HepG2 (cell line): ENCODE data around the gene TIMM23. TPM values are rescaled to one million over a fixed set of nuclear protein-coding genes. Genes with fewer than 3 reads are reported as not detected.

Experiments used
- ARNT2 ChIP-seq: sonication (generic); formaldehyde crosslinking; IDR thresholded peaks from 2 replicates; pipeline ENCODE4 v1.8.0; 2022; ENCODE audit warnings: mild to moderate bottlenecking, low read depth, missing genetic modification reagents, moderate library complexity
- CCDC6 ChIP-seq: sonication (generic); formaldehyde crosslinking; IDR thresholded peaks from 2 replicates; pipeline ENCODE4 v1.8.1; 2022; ENCODE audit warnings: mild to moderate bottlenecking, missing genetic modification reagents, moderate library complexity
- HOXA7 ChIP-seq: sonication (generic); formaldehyde crosslinking; IDR thresholded peaks from 2 replicates; pipeline ENCODE4 v1.8.1; 2022; ENCODE audit warnings: mild to moderate bottlenecking, missing genetic modification reagents, moderate library complexity
- ISL2 ChIP-seq: sonication (generic); formaldehyde crosslinking; IDR thresholded peaks from 2 replicates; pipeline ENCODE4 v1.5.0; 2020; ENCODE audit warnings: missing genetic modification reagents
- NR2F2 ChIP-seq: IDR thresholded peaks from 2 replicates; pipeline ENCODE4 v1.6.1; 2012; ENCODE audit warnings: low read depth, inconsistent platforms, borderline replicate concordance
- NRL ChIP-seq: sonication (generic); formaldehyde crosslinking; IDR thresholded peaks from 2 replicates; pipeline ENCODE4 v1.5.0; 2020; ENCODE audit warnings: missing genetic modification reagents, mild to moderate bottlenecking, moderate library complexity, borderline replicate concordance
- PAX8 ChIP-seq: sonication (generic); formaldehyde crosslinking; IDR thresholded peaks from 2 replicates; pipeline ENCODE4 v1.8.0; 2022; ENCODE audit warnings: mild to moderate bottlenecking, missing genetic modification reagents, borderline replicate concordance
- RORA ChIP-seq: sonication (generic); formaldehyde crosslinking; IDR thresholded peaks from 2 replicates; pipeline ENCODE4 v1.5.0; 2020; ENCODE audit warnings: mild to moderate bottlenecking, missing genetic modification reagents, moderate library complexity
- SALL1 ChIP-seq: sonication (generic); formaldehyde crosslinking; IDR thresholded peaks from 2 replicates; pipeline ENCODE4 v1.8.0; 2022; ENCODE audit warnings: mild to moderate bottlenecking, missing genetic modification reagents
- SMARCC2 ChIP-seq: fragments of 450-650 bp; IDR thresholded peaks from 2 replicates; pipeline ENCODE4 v1.6.1; 2017; ENCODE audit warnings: antibody characterized with exemption, mild to moderate bottlenecking
- TCF12 ChIP-seq, 2 experiments: fragments of 450-650 bp in 1 of 2; sonication (generic) in 1 of 2; formaldehyde crosslinking in 1 of 2; IDR thresholded peaks; 2 replicates each; pipeline versions ENCODE4 v1.6.1 to v1.8.0; 2017 to 2022; ENCODE audit warnings: antibody characterized with exemption in 1 of 2, mild to moderate bottlenecking in 1 of 2, missing genetic modification reagents in 1 of 2, moderate library complexity in 1 of 2
- USF2 ChIP-seq, 2 experiments: sonication (generic) in 1 of 2; formaldehyde crosslinking in 1 of 2; IDR thresholded peaks; 2 replicates each; pipeline versions ENCODE4 v1.5.1 to v1.6.1; 2011 to 2020; ENCODE audit warnings: borderline replicate concordance in 1 of 2, low read depth in 1 of 2, low read length in 1 of 2, mild to moderate bottlenecking in 1 of 2, missing genetic modification reagents in 1 of 2, moderate library complexity in 1 of 2
- ZNF24 ChIP-seq: fragments of 450-650 bp; IDR thresholded peaks from 2 replicates; pipeline ENCODE4 v1.6.1; 2017; ENCODE audit warnings: antibody characterized with exemption, mild to moderate bottlenecking
- ZNF350 ChIP-seq: sonication (generic); formaldehyde crosslinking; IDR thresholded peaks from 2 replicates; pipeline ENCODE4 v1.4.0; 2020; ENCODE audit warnings: mild to moderate bottlenecking, low read depth, missing genetic modification reagents, borderline replicate concordance
- ZNF652 ChIP-seq: IDR thresholded peaks from 2 replicates; pipeline ENCODE4 v1.6.1; 2016; ENCODE audit warnings: low read depth, borderline replicate concordance
- ZNF704 ChIP-seq: sonication (generic); formaldehyde crosslinking; IDR thresholded peaks from 2 replicates; pipeline ENCODE4 v1.8.1; 2023; ENCODE audit warnings: mild to moderate bottlenecking, inconsistent platforms, moderate library complexity, missing genetic modification reagents, borderline replicate concordance
- ZXDC ChIP-seq: sonication (generic); formaldehyde crosslinking; IDR thresholded peaks from 2 replicates; pipeline ENCODE4 v1.5.0; 2020; ENCODE audit warnings: mild to moderate bottlenecking, missing genetic modification reagents
- polyA plus RNA-seq, 8 experiments: library from polyadenylated mRNA; depleted of rRNA in 3 of 8; stranded (reverse) in 7 of 8; unstranded in 1 of 8; fragments of >200 nt; fragmentation: Illumina TruSeq in 4 of 8; extraction: Trizol in 4 of 8; gene quantifications; 2 replicates each; pipeline versions ENCODE4 v1.2.1 to v1.2.3, GENCODE V29; 2011 to 2016; ENCODE audit warnings: low read depth in 4 of 8, missing spikeins in 1 of 8, mixed read lengths in 1 of 8; ENCODE audit not compliant: insufficient read depth in 1 of 8
- total RNA-seq, 5 experiments: library from RNA; depleted of rRNA; stranded (reverse); fragments of >200 nt; fragmentation: Illumina TruSeq; extraction: Trizol; gene quantifications; 2 replicates each; pipeline ENCODE4 v1.2.3, GENCODE V29; 2016; ENCODE audit warnings: low read depth in 1 of 5

Gene TIMM23
- total and polyA plus RNA-seq, 2 of the 13 experiments (the other 11 are each of a cell fraction or from before 2014, with no cell fraction given) = 80.2 to 98.6 TPM

GRCh38 chr10:45997994-45998763, 25.9 kb downstream of the TIMM23 start (continued):
- no peak for TF ChIP-seq ZNF350 (CRISPR knock-in tag)
- peak; percentile 99 for TF ChIP-seq ISL2 (CRISPR knock-in tag)
- TF ChIP-seq USF2 (IDR thresholded peaks at IDR 0.05; ENCODE audit: low read depth, low read length) = no peak
- peak; percentile 64; the same call in 1 of the 2 replicates for TF ChIP-seq USF2 (CRISPR knock-in tag; IDR thresholded peaks at IDR 0.05; ENCODE audit: borderline replicate concordance)
- no peak for TF ChIP-seq PAX8 (CRISPR knock-in tag)
- no peak for TF ChIP-seq CCDC6 (CRISPR knock-in tag)
- TF ChIP-seq NR2F2 = peak; percentile 98
- peak; percentile 48; the same call in 1 of the 2 replicates for TF ChIP-seq ARNT2 (CRISPR knock-in tag)
- no peak for TF ChIP-seq HOXA7 (CRISPR knock-in tag)
- no peak for TF ChIP-seq ZNF24
- no peak for TF ChIP-seq ZXDC (CRISPR knock-in tag)
- TF ChIP-seq ZNF704 (CRISPR knock-in tag) = no peak
- no peak for TF ChIP-seq TCF12 (IDR thresholded peaks at IDR 0.05)
- TF ChIP-seq TCF12 (CRISPR knock-in tag; IDR thresholded peaks at IDR 0.05) = peak; percentile 94; the same call in 1 of the 2 replicates
- no peak for TF ChIP-seq SMARCC2
- TF ChIP-seq RORA = peak; percentile 70; the same call in 1 of the 2 replicates
- TF ChIP-seq NRL = no peak
- TF ChIP-seq SALL1 = peak; percentile 8; the same call in 1 of the 2 replicates
- peak; percentile 45; the same call in 1 of the 2 replicates for TF ChIP-seq ZNF652
